ENCODE data around the gene MUC5AC. TPM values are rescaled to one million over a fixed set of nuclear protein-coding genes. Genes with fewer than 3 reads are reported as not detected.

MUC5AC gene
- total RNA-seq, 1 donor from 2014 or later: not detected

DNA sequence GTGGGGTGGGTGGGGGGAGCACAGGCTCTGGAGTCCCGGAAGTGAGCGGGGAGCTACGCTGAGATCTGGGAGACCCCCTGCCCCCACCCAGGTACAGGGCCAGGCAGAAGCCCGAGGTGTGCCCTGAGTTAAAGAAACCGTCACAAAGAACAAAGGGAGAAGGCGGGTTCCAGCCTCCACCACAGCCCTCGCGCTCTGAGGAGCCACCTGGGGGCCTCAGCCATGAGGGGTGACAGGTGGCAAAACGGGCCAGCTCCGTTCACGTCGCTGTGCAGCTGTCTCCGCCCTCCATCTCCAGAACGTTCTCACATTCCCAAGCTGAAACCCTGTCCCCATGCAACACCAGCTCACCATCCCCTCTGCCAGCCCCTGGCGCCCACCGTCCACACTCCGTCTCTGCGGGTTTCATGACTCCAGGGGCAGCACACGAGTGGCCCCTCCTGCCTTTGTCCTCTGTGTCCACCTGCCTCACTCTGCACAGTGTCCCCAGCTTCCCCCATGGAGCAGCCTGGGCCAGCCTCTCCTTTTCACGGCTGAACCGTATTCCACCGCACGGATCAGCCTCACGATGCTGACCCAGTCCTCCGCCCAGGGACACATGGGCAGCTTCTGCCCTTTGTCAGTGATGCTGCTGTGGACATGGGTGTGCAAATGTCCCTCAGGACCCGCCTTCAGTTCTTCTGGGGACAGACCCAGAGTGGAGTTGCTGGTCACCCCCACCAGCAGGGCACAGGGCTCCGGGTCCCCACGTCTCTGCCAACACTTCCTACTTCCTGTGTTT, 63.4 kb downstream of the MUC5AC start:
- DNase-seq (ENCODE audit: extremely low read depth, low read depth, low spot score): no peak

GRCh38 chr11:1221848-1222311, 64.1 kb downstream of the MUC5AC start:
- DNase-seq (ENCODE audit: extremely low read depth, low read depth, low spot score): no peak

DNA sequence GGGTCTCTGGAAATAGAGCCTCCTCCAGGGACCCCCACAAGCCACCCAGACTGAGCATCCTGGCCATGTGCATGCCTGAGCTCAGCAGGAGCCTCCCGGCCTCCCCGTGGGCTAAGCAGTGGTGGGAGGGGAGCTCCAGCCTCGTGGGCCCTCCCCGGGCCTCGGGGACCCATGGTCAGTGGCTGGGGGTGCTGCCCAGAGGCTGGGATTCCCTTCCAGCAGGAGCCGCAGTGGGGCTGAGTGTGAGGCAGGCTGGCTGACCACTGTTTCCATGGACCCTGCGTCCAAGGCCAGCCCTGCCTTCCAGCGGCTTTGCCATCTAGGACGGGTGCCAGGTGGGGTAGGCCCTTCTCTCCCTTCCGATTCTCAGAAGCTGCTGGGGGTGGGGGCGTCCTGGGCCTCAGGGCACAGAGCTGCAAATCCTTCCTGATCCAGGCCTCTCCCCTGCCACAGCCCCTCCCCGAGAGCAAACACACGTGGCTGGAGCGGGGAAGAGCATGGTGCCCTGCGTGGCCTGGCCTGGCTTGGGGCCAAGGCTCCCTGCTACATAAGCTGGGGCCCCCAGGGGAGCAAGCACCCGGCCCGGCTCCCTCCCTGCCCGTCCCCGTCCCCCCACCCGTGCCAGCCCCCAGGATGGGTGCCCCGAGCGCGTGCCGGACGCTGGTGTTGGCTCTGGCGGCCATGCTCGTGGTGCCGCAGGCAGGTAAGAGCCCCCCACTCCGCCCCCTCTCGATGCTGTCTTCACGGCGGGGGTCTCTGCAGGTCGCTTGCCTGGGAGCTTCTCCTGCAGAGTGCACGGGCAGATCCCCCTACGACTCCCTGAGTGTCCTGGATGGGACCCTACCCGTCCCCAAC, 65.0 kb downstream of the MUC5AC start, which contains the start of gene MUC5B:
TSS of gene MUC5B (plus strand) at position 576 of the 855 bp plus-strand sequence. CDS start at position 634, 58 bp downstream.
- no peak for DNase-seq (ENCODE audit: extremely low read depth, low read depth, low spot score)

- DNase-seq (ENCODE audit: extremely low read depth, low read depth, low spot score): no peak
These were observed 65.8 kb downstream of the MUC5AC start for GRCh38 chr11:1223346-1224110.

DNA sequence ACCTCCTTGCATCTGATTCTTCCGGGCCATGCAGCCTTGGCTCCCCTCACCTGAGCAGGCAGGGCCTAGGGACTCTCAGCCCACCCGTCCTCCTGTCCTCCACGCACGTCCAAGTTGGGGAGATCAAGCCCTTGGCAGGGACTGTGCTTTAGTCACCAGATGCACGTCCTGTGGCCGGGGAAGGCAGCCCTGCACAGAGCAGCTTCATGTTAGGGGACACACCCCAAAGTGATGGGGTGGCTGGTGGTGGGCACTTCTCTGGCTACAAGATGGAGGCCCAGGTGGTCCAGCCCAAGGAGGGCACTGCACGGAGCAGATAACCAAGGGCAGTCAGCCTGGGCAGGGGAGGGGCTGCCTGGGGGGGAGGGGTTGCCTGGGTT, 66.3 kb downstream of the MUC5AC start:
- DNase-seq (ENCODE audit: extremely low read depth, low read depth, low spot score): no peak

DNA sequence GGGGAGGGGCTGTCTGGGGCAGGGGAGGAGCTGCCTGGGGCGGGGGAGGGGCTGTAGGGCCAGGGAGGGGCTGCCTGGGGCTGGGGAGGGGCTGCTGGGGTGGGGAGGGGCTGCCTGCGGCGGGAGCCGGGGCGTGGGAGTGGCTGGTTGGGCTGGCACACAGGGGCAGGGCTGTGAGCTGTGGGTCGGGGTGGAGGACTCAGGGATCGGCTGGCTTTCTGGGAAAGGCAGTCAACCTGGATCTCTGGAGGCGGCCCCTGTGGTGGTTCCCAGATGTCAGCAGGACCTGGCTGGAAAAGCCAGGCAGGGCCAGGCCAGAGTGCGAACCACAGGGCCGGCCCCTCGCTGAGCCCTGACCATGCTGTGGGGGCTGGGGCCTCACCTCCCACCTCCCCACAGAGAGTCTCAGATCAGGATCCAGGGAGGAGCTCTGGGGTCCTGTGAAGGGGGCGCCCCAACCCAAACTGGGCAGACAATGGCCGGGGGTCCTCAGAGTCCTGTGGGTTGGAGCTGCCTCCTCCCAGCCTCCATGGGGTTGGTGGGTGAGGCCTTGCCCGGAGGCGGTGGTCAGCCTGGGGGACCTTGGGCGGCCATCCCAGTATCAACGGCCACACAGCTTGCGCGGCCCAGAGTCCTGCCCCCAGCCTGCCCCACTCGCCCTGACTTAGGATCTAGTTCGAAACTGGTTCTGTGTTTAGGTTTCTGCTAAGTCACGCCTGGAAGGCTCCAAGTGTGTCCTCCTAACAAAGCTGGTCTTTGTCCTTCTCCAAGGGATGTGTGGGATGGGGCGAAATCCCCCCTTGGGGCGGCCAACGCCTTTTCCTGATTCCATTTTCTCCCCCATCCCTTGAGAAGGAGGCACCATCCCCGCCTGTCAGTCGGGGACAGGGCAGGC, 67.0 kb downstream of the MUC5AC start:
- DNase-seq (ENCODE audit: extremely low read depth, low read depth, low spot score): no peak

DNA sequence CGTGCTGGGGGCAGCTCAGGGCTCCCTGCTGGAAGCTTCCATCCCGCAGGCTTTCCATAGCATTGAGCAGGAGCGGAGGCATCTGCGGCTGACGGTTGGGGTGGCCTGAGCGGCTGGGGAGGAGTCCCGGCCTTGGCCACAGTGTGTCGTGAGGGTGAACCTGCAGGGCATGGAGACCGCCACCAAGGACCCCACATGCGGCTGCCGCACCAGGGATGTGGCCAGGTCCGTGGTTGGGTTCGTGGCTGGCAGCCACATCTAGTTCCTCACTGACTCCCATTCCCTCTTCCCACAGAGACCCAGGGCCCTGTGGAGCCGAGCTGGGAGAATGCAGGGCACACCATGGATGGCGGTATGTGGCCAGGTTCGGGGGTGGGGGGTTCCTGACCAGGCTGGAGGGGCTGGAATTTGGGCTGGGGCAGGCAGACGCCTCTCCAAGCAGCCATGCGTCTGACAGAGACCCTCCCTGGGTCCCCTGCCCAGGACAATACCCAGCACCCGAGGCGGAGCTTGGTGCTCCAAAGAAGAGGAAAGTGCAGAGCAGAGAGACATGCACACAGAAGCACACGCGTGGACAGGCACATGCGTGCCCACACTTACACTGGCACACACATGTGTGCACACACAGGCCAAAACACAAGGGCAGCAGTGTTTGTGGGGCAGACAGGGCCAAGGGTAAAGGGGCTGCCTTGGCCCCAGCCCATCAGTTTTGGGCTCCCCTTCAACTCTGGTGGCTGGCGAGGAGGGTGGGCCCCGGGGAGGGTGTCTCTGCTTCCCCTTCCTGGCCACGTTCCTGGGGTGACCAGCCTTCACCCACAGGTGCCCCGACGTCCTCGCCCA, 67.9 kb downstream of the MUC5AC start:
- no peak for DNase-seq (ENCODE audit: extremely low read depth, low read depth, low spot score)

DNA sequence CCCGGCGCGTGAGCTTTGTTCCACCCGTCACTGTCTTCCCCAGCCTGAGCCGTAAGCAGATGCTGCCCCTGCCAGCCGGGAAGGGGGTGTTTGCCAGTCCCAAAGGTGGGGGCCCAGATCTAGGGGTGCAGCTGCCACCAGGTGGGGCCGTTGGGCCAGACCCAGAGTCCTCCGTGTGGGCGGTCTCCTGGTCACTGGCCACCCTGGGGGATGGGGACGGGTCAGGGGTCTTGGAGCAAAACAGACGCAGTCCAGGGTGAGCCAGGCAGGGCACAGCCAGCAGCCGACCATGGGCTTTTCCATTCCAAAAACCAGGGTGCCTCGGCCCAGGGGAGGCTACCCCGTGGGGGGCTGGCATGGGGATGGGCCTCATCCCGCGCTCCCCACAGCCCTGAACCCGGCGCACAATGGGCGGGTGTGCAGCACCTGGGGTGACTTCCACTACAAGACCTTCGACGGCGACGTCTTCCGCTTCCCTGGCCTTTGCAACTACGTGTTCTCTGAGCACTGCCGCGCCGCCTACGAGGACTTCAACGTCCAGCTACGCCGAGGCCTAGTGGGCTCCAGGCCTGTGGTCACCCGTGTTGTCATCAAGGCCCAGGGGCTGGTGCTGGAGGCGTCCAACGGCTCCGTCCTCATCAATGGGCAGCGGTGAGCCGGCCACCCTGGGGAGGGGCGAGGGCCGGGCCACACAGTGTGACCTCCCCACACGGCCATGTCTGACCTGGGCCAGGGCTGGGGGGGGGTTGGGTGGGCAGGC, 68.7 kb downstream of the MUC5AC start:
- no peak for DNase-seq (ENCODE audit: extremely low read depth, low read depth, low spot score)

DNA sequence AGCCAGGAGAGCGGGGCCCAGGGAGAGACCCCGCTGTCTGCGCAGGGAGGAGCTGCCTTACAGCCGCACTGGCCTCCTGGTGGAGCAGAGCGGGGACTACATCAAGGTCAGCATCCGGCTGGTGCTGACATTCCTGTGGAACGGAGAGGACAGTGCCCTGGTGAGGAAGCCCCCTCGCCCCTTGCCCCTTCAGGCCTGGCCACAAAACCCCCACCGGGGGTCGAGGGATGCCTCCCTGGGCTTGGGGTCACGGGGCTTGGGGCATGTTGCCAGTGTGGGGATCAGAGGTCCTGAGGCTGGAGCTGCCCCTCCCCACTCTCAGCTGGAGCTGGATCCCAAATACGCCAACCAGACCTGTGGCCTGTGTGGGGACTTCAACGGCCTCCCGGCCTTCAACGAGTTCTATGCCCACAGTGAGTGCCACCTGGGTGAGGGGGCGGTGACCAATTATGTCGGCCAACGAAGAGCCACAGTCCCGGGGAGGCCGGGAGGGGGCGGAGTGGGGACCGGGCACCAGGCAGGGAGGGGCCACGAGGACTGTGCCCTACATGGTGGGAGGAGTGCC, 69.3 kb downstream of the MUC5AC start:
- no peak for DNase-seq (ENCODE audit: extremely low read depth, low read depth, low spot score)

DNA sequence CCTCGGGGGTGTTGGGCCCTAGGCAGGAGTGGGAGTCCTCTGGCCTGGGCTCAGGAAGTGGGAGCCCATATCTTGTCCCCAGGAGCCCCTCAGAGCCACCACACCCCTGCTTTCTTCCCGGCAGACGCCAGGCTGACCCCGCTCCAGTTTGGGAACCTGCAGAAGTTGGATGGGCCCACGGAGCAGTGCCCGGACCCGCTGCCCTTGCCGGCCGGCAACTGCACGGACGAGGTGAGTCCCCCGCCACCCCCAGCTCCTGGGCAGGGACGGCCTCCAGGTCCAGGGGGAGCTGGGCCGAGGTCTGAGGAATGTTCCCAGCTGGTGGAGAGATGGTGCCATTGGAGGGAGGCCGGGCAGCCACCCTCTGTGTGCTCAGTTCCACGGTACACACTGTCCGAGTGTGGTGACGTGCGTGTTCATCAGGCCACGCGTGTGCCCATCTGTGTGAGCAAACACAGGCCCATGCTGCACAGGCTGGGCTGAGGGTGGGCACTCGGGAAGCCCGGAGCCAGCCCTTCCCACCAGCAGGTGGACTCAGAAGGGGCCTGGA, 69.9 kb downstream of the MUC5AC start:
- no peak for DNase-seq (ENCODE audit: extremely low read depth, low read depth, low spot score)

- DNase-seq (ENCODE audit: extremely low read depth, low read depth, low spot score): no peak
These were observed 70.5 kb downstream of the MUC5AC start for GRCh38 chr11:1228101-1228821.

- no peak for DNase-seq (ENCODE audit: extremely low read depth, low read depth, low spot score)
These were observed 71.2 kb downstream of the MUC5AC start for GRCh38 chr11:1228921-1229451.

GRCh38 chr11:1229471-1230120, 71.8 kb downstream of the MUC5AC start:
- no peak for DNase-seq (ENCODE audit: extremely low read depth, low read depth, low spot score)

DNA sequence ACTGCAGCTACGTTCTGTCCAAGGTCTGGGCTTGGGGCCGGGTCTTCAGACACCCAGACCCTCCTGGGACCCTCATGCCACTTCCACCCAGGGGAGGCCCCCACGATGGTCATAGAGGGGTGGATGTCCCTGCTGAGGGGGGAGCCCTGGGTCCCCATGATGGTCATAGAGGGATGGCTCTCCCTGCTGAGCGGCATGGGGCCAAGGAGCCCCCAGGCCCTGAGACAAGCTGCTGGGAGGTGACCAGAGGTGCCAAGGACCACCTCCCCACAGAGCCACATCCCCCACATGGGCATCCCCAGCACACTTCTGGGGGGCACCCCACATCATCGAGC, 72.3 kb downstream of the MUC5AC start:
- DNase-seq (ENCODE audit: extremely low read depth, low read depth, low spot score): no peak

- DNase-seq (ENCODE audit: extremely low read depth, low read depth, low spot score): no peak
These were observed 73.0 kb downstream of the MUC5AC start for GRCh38 chr11:1230456-1231395.
